Fibroblast of skin of right quadriceps (primary cell): ENCODE results near the gene PLAAT1.

ENCODE experiments used
- DNase-seq: peaks from one replicate; pipeline ENCODE4 v3.0.0-alpha.2; 2013

Gene PLAAT1

GRCh38 chr3:193240850-193241706 lies at the start of gene PLAAT1:
Gene PLAAT1, plus strand, starts transcription at chr3:193241222. Its CDS starts 14,429 bp downstream, at chr3:193255651.
- peak; percentile 78 for DNase-seq

DNA sequence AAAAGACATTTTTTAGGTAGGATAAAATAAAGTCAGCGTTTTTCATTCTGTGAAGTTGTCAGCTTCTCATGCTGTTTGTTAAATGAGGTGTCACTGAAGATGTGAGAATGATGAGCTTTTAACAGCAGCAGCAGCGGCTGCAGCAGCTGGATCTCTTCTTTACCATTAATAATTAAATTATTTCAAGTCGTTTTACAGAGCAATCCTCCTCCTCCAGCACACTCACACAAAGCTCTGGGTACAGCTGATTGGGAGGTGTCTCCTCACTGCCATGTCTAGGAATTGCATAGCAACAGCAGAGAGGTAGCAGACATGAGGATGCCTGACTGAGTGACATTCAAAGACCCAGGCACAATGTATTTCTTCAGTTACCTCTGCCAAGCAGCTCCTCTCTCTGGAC lies 46.7 kb upstream of the PLAAT1 start:
- no peak for DNase-seq

DNA sequence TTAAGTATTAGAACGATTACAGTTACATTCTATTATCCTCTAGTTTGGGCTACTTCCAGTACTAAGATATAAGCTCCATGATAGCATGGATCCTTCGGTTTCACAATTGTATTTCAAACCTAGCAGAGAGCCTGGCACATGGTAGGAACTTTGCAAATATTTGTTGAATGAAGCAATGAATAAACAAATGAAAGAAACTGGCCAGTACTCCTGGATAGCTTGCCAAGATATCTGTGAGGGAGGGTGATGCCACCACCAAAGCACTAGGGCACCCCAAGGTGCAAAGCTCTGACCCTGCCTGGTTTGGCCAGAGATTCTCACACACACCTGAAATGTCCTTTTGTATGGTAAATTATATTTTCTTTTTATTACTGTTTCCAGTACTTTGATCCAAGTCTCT lies 44.3 kb upstream of the PLAAT1 start:
- no peak for DNase-seq

DNA sequence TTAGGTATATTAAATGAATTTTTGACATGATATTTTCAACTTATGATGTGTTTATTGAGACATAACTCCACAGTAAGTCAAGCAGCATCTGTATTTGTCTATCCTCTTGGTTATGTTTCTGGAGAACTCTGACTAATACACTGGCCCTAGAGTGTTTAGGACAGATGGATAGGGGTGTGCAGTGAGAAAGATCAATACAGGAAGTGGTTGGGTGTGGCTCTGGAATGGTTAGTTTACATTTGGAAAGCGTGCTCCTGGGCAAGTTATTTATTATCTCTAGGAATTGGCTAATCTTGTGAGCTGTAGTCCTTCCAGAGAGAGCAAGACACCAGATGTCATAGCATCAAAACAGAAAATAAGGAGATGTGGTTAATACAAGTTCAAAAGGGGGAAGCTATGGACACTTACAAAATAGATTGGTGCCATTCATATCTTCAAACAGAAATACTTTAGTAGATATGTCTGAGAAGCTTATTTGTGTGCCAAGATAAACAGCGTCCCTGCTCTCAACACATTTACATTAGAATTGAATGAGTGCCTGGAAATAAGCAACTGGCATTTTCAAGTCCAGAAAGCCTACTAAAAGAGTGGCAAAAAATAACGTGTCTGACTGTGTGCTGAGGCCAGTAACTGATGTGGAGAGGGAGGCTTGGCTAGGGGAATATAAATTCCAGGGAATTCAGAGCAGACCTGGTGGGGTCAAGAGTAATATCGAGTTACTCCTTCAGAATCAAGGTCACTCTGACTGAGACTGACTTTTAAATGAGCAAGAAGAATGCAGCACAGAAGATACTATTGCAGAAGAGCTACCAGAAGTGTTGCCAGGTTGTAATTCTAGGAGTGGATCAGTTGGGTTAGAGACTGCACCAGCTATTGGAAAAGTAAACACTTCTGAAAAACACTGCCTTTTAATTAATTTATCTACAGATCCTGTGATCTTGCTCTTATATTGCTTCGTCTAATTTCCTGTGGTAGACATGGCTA lies 33.4 kb upstream of the PLAAT1 start:
- DNase-seq = no peak

GRCh38 chr3:193210618-193211017 lies 30.4 kb upstream of the PLAAT1 start:
- DNase-seq = no peak

- DNase-seq = no peak
Measured at GRCh38 chr3:193211173-193211572, 29.8 kb upstream of the PLAAT1 start.

- DNase-seq = no peak
Measured at GRCh38 chr3:193211984-193212383, 29.0 kb upstream of the PLAAT1 start.

GRCh38 chr3:193212844-193213243 lies 28.2 kb upstream of the PLAAT1 start:
- no peak for DNase-seq

DNA sequence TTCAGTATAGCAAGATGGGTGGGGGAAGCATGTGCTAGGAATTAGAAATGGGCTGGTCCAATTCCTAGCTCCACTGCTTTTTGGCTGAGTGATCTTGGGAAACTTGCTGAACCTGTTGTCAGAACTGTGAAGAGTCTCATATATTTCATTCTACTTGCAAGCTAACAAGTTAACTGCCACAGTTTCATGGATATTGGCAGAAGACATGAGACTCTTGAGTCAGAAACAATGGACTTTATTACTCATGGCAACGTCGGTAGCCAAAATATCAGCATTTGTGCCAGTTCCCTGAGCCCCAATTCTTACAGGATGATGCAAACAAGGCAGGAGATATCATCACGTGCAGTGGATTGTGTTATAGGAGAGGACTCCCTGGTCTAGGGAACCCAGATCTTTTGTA lies 26.6 kb upstream of the PLAAT1 start:
- DNase-seq = no peak

- DNase-seq = no peak
Measured at GRCh38 chr3:193225302-193226125, 15.5 kb upstream of the PLAAT1 start.

DNA sequence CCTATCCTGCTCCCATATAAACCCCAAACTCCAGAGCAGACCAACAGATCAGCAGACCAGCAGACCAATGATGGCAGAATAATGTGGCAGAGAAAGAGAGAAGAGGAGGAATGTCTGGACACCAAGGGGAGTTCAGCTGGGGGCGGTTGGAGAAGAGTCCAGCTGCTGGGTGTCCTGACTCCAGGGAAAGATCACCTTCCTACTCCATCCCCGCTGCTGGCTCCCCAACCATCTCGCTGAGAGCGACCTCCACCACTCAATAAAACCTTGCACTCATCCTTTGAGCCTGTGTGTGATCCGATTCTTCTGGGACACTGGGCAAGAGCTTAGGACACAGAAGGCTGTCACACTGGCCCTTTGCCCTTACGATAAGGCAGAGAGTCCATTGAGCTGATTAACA lies 12.8 kb upstream of the PLAAT1 start:
- DNase-seq = no peak

DNA sequence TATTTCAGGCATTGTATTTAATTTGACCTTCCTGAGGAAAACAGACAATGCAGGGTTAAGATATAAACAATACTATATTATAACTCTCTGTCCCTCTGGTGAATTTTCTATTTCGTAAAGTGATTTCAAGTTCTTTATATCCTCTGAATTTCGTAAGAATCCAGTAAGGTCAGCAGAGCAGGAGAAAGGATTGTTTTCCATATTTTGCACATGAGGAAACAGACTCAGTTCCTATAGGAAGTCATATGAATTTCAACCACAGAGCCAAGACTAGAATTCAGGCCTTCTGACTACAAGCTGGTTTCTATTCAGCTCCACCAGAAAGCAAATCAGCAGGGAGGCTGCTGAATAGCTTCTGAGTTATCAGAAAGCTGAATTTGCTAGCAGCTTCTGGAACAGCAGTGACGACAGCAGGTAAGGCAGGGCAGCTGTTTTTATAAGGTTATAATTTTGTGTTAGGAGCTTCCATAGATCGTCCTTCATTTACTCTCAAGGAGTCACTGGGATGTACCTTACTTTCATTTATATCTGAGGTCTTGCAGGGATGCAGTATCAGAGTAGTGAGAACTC lies 11.1 kb upstream of the PLAAT1 start:
- no peak for DNase-seq

DNA sequence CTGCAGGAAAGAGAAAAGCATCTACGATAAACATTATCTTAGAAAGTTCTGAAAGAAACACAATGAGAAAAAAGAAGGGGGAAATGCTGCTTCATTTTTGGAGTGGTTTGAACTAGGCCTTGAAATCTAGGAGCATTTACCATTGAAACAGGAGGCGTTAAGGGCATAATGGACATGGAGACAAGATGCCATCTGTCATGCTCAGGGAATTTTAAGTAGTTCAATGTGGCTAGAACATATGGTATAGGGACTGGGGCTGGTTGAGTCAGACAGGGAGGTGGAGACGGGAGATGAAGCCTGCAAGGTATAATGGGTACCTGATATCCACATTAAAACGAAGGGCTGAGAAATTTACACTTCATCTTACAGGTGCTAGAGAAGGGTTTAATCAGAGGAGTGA lies 10.4 kb upstream of the PLAAT1 start:
- no peak for DNase-seq

GRCh38 chr3:193231201-193231600 lies 9.8 kb upstream of the PLAAT1 start:
- no peak for DNase-seq

DNA sequence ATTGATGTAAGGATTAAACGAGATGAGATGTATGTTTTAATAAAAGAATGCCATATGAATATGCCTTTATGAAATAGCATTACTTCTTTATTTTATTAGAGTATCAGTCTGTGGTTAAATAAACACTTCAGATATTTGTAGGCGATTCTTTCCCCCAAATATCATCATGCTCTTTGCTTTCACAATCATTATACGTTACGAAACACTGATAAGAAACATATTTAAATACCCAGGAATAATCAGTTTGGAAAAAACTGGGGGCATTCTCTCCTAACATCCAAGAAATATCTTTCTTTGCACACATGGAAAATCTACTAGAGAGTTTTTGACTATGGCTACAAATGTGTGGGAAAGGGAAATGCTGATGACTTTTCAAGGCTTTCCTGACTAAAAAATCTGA lies 4.4 kb upstream of the PLAAT1 start:
- no peak for DNase-seq

GRCh38 chr3:193237030-193237429 lies 4.0 kb upstream of the PLAAT1 start:
- DNase-seq = no peak

DNA sequence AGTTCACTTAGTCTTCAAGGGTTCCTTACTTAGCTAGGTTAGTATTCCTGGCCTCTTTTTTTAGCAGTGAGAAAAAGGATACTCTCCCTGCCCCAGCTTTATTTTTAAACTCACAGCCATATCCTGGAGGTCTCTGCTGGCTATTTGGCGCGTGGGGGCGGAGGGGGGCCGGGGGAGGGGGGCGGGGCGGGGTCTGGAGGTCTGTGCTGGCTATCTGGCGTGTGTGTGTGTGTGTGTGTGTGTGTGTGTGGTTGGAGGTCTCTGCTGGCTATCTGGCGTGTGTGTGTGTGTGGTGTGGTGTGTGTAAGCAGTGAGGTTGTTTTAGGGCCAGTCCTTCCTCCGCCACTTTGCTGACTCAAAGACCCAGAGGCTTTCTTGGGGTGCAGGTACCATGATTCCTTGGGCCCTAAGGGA lies 579 bp upstream of the PLAAT1 start:
- DNase-seq = no peak

GRCh38 chr3:193241716-193242115 lies 694 bp downstream of the PLAAT1 start:
- DNase-seq = peak; percentile 15

DNA sequence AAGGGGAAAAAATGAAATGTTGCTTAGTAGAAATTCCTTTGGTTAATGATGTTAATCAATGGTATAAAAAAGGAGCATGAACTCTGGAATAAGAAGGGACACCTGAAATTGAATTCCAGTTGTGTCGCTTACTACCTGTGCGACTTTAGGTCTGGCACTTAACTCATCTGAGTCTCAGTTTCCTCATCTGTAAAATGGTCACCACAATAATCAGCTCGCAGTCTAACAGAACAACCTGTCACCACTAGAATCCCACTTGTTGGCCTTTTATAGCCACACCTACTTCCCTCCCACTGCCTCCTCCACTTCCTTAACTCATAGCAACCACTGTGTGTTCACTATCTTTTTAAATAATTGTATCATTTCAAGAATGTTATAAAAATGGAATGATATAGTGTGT lies 2.5 kb downstream of the PLAAT1 start:
- DNase-seq = no peak

- no peak for DNase-seq
Measured at GRCh38 chr3:193248848-193249468, 7.9 kb downstream of the PLAAT1 start.

DNA sequence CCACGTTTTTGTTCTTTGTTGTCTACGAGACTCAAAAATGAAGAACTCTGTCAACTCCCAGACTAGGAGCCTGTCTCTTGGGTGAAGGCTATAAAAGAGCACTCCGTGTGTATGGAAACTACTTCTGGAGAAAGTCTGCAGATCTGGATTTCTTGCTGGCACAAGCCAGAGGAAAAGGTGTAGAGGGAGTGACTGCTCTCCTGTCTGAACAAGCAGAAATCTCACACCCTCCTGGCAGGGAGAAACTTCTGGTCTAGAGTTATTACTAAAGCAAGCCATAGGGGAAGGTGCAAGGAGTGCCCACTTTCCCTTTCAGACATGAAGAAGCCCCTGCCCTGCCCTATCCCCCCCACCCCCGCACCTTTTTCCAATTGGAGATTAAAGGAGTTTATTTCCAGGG lies 9.5 kb downstream of the PLAAT1 start:
- DNase-seq = no peak
